IMR-90 (cell line): ENCODE data around the gene HHATL. TPM values are rescaled to one million over a fixed set of nuclear protein-coding genes. Genes with fewer than 3 reads are reported as not detected.

Experiments
- ATAC-seq: fragments of 200-7000 bp; cut with Tn5 transposase; 2 replicates; pipeline ENCODE4 v1.9.1; 2020; ENCODE audit warnings: low read depth, mild to moderate bottlenecking, moderate library complexity
- BruUV-seq: library from RNA; stranded (reverse); fragments of 400-500 nt; replicated peaks from 2 replicates; lab custom pipeline; 2021; lab: Mats Ljungman, UMichigan
- CTCF ChIA-PET: fragments of 300-600 bp; formaldehyde crosslinking; extraction: SDS; loops from one replicate; lab custom pipeline; 2021; ENCODE audit warnings: antibody characterized with exemption; lab: Yijun Ruan, JAX
- POLR2A ChIA-PET: fragments of 300-600 bp; sonication (Branson Sonifier 250); formaldehyde crosslinking; loops from one replicate; lab custom pipeline; 2022; ENCODE audit warnings: antibody characterized with exemption; ENCODE audit not compliant: unreplicated experiment; lab: Charles Lee
- DNase-seq: peaks from one replicate; pipeline ENCODE4 v3.0.0; 2013
- H2AFZ ChIP-seq: replicated peaks from 2 replicates; pipeline ENCODE3; 2013; ENCODE audit warnings: low read length, mild to moderate bottlenecking; ENCODE audit not compliant: poor library complexity
- H2AK5ac ChIP-seq: 2 replicates; pipeline ENCODE4 v1.6.1; 2013; ENCODE audit warnings: low read depth, low read length, inconsistent platforms
- H2AK9ac ChIP-seq: replicated peaks from 2 replicates; pipeline ENCODE3; 2013; ENCODE audit warnings: mild to moderate bottlenecking, low read depth, low read length, moderate library complexity; ENCODE audit not compliant: poor library complexity
- H2BK120ac ChIP-seq: 2 replicates; pipeline ENCODE4 v1.6.1; 2013; ENCODE audit warnings: low read depth, low read length, inconsistent platforms
- H2BK15ac ChIP-seq: 3 replicates; pipeline ENCODE4 v1.6.1; 2013; ENCODE audit warnings: low read depth, low read length, inconsistent platforms
- H2BK20ac ChIP-seq: 2 replicates; pipeline ENCODE4 v1.6.1; 2013; ENCODE audit warnings: low read depth, mild to moderate bottlenecking, inconsistent platforms, low read length, moderate library complexity
- H2BK5ac ChIP-seq: 2 replicates; pipeline ENCODE4 v1.6.1; 2013; ENCODE audit warnings: mild to moderate bottlenecking, low read depth, low read length, inconsistent platforms; ENCODE audit not compliant: poor library complexity, severe bottlenecking
- H3K14ac ChIP-seq: replicated peaks from 2 replicates; pipeline ENCODE4 v1.6.1; 2013; ENCODE audit warnings: low read depth, low read length, inconsistent platforms
- H3K18ac ChIP-seq: 2 replicates; pipeline ENCODE4 v1.6.1; 2013; ENCODE audit warnings: low read depth, low read length, control low read depth
- H3K23ac ChIP-seq: 2 replicates; pipeline ENCODE4 v1.6.1; 2013; ENCODE audit warnings: low read depth, low read length, inconsistent platforms
- H3K27ac ChIP-seq: 2 replicates; pipeline ENCODE4 v1.5.1; 2013; ENCODE audit warnings: mild to moderate bottlenecking, control low read depth, low read length; ENCODE audit not compliant: insufficient read depth
- H3K27me3 ChIP-seq: 2 replicates; pipeline ENCODE4 v1.6.1; 2013; ENCODE audit warnings: low read length; ENCODE audit not compliant: control insufficient read depth, insufficient read depth
- H3K36me3 ChIP-seq: 2 replicates; pipeline ENCODE4 v1.6.1; 2013; ENCODE audit warnings: low read length, mixed read lengths; ENCODE audit not compliant: control insufficient read depth, insufficient read depth
- H3K4ac ChIP-seq: 2 replicates; pipeline ENCODE4 v1.6.1; 2013; ENCODE audit warnings: low read depth, low read length, inconsistent platforms
- H3K4me1 ChIP-seq: 2 replicates; pipeline ENCODE4 v1.6.1; 2013; ENCODE audit warnings: low read length, mixed read lengths; ENCODE audit not compliant: control insufficient read depth, insufficient read depth
- H3K4me2 ChIP-seq: 2 replicates; pipeline ENCODE4 v1.6.1; 2013; ENCODE audit warnings: low read depth, mild to moderate bottlenecking, control low read depth, low read length, moderate library complexity
- H3K4me3 ChIP-seq: 2 replicates; pipeline ENCODE4 v1.5.1; 2013; ENCODE audit warnings: low read depth, mild to moderate bottlenecking, control low read depth, low read length, moderate library complexity; ENCODE audit not compliant: insufficient read depth
- H3K56ac ChIP-seq: 2 replicates; pipeline ENCODE4 v1.6.1; 2013; ENCODE audit warnings: low read length, inconsistent platforms; ENCODE audit not compliant: insufficient read depth; ENCODE audit errors: extremely low read depth
- H3K79me1 ChIP-seq, 2 experiments: 2 replicates each; pipeline ENCODE4 v1.6.1; 2013; ENCODE audit warnings: low read length in 2 of 2, inconsistent platforms in 1 of 2, low read depth in 1 of 2
- H3K9ac ChIP-seq: 2 replicates; pipeline ENCODE4 v1.6.1; 2013; ENCODE audit warnings: low read depth, low read length, control low read depth
- H3K9me1 ChIP-seq: 2 replicates; pipeline ENCODE4 v1.6.1; 2013; ENCODE audit warnings: low read length, inconsistent platforms; ENCODE audit not compliant: insufficient read depth
- H3K9me3 ChIP-seq: 2 replicates; pipeline ENCODE4 v1.6.1; 2013; ENCODE audit warnings: low read length; ENCODE audit not compliant: control insufficient read depth, insufficient read depth
- H4K20me1 ChIP-seq: 2 replicates; pipeline ENCODE4 v1.6.1; 2013; ENCODE audit warnings: low read length, inconsistent platforms; ENCODE audit not compliant: insufficient read depth
- H4K5ac ChIP-seq: 2 replicates; pipeline ENCODE4 v1.6.1; 2013; ENCODE audit warnings: mild to moderate bottlenecking, low read depth, low read length, control low read depth
- H4K8ac ChIP-seq, 2 experiments: 2 replicates each; pipeline ENCODE4 v1.6.1; 2013; ENCODE audit warnings: low read depth in 2 of 2, low read length in 2 of 2, control low read depth in 1 of 2, inconsistent platforms in 1 of 2
- H4K91ac ChIP-seq: 2 replicates; pipeline ENCODE4 v1.6.1; 2013; ENCODE audit warnings: low read depth, low read length, inconsistent platforms; ENCODE audit not compliant: insufficient read depth
- BHLHE40 ChIP-seq: fragments of 150-350 bp; IDR thresholded peaks from 2 replicates; pipeline ENCODE4 v1.6.1; 2016; ENCODE audit warnings: mild to moderate bottlenecking, low read depth, low read length
- CHD1 ChIP-seq: IDR thresholded peaks from 2 replicates; pipeline ENCODE4 v1.6.1; 2012; ENCODE audit warnings: low read depth, low read length, improper control_type of control experiment
- POLR2A ChIP-seq: IDR thresholded peaks from 2 replicates; pipeline ENCODE4 v1.6.1; 2012; ENCODE audit warnings: mild to moderate bottlenecking, low read depth, low read length
- RAD21 ChIP-seq: IDR thresholded peaks from 2 replicates; pipeline ENCODE4 v1.6.1; 2012; ENCODE audit warnings: low read length, improper control_type of control experiment
- RCOR1 ChIP-seq: IDR thresholded peaks from 2 replicates; pipeline ENCODE4 v1.6.1; 2012; ENCODE audit warnings: mild to moderate bottlenecking, low read length, improper control_type of control experiment; ENCODE audit not compliant: insufficient replicate concordance
- RFX5 ChIP-seq: IDR thresholded peaks from 2 replicates; pipeline ENCODE4 v1.8.0; 2012; ENCODE audit warnings: low read depth, mild to moderate bottlenecking, low read length, moderate library complexity
- SMC3 ChIP-seq: fragments of 150-350 bp; IDR thresholded peaks from 2 replicates; pipeline ENCODE4 v1.6.1; 2016; ENCODE audit warnings: low read depth, mild to moderate bottlenecking, antibody characterized with exemption, low read length, moderate library complexity
- WGBS, 2 experiments: methylation state at CpG; one replicate each; pipeline versions ENCODE4 v1.1.5 to v1.1.7; 2013; ENCODE audit warnings: missing lambda C conversion rate in 2 of 2; ENCODE audit not compliant: insufficient read length in 1 of 2; ENCODE audit errors: extremely low coverage in 2 of 2; 5-methylcytosine and 5-hydroxymethylcytosine counted together
- dilution Hi-C: fragments of 300-500 bp; cut with HindIII; formaldehyde crosslinking; loops from one replicate; pipeline ENCODE4 v1.14.3; 2018; ENCODE audit warnings: low sequenced_read_pairs; ENCODE audit not compliant: unreplicated experiment
- in situ Hi-C: fragments of 300-500 bp; cut with MboI; formaldehyde crosslinking; loops from 3 replicates; pipeline ENCODE4 v1.14.3; 2019; ENCODE audit warnings: low sequenced_read_pairs, inconsistent platforms, mixed read lengths
- intact Hi-C: fragments of 100-400 bp; cut with micrococcal nuclease; formaldehyde crosslinking; loops from 2 replicates; pipeline ENCODE4 v1.10.0; 2022
- polyA plus RNA-seq, 3 experiments: library from polyadenylated mRNA; depleted of rRNA; stranded (reverse); fragments of >200 nt; gene quantifications; 2 replicates each; pipeline ENCODE4 v1.2.3, GENCODE V29; 2012; ENCODE audit warnings: low replicate concordance in 1 of 3
- total RNA-seq: library from RNA; depleted of rRNA; stranded (reverse); fragments of >200 nt; gene quantifications from 2 replicates; pipeline ENCODE4 v1.2.3, GENCODE V29; 2012

Gene HHATL
- total and polyA plus RNA-seq, 2 of the 4 experiments (the other 2 are of a cell fraction) = not detected

DNA sequence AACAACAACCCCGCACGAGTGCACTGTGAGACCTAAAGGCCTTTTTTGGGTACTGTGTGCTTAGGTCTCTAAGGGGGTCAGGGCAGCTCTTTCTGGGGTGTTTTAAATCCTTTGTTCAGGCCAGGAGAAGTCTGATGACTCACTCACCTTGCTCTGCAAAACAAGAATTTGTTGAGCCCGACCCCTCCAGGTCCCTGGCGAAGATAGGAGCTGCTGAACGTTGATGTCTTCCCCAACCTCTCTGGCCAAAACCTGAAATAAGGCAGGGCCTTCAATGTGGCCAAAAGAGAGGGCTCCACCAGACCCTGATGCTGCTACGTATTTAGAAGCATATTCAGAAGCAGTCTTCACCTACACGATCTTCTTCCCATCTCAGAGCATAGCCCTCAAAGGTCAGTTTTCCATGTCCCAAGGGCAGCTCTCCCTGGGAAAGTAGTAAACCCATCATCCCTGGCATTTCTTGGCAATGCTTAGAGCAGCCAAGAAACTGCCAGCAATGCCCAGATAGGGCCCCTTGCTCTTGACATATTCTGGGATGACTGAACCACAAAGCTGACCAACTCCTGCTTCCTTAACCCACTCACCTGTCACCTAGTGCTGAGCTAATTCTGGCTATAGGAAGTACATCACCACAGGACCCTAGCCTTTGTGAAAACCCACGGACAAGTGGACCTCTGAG lies 43.3 kb upstream of the HHATL start (continued):
- TF ChIP-seq POLR2A (no peak), RAD21 (no peak)

GRCh38 chr3:42745291-42745745 lies 42.7 kb upstream of the HHATL start:
- in situ Hi-C loops = no loop called here
- CTCF ChIA-PET = interaction anchor here (1.2 to 1.5 kb wide), 3 partner anchors 17 to 94 kb away, joined by 3 to 5 read pairs (median 4); no protein-coding TSS in a partner anchor

More at GRCh38 chr3:42745291-42745745, 42.7 kb upstream of the HHATL start:
- Histone ChIP-seq H4K91ac (no peak overlapping the region), H3K4me3 (no peak overlapping the region), H2BK15ac (no peak overlapping the region), H3K36me3 (no peaks in the 10 kb centered on the region), H3K23ac (no peak overlapping the region), H2AFZ (no peak overlapping the region), H3K79me1 (no peaks in the 10 kb centered on the region), H4K8ac (no peak overlapping the region), H2AK5ac (no peak overlapping the region), H4K20me1 (peaks cover 9% of the 10 kb centered on the region), H3K27ac (no peak overlapping the region), H2BK5ac (no peak overlapping the region), H2BK120ac (no peak overlapping the region), H3K18ac (no peak overlapping the region), H3K4me2 (no peak overlapping the region), H3K9me1 (peaks cover 14% of the 10 kb centered on the region), H2BK20ac (no peak overlapping the region), H4K5ac (no peak overlapping the region), H3K9ac (no peak overlapping the region), H3K27me3 (peaks cover 8% of the 10 kb centered on the region; the same call in 1 of the 2 replicates), H3K9me3 (no peaks in the 10 kb centered on the region), H3K4me1 (peaks cover 12% of the 10 kb centered on the region), H3K4ac (no peak overlapping the region), H2AK9ac (no peak overlapping the region), H3K14ac (no peak overlapping the region), H3K56ac (no peak overlapping the region)
- TF ChIP-seq SMC3 (no peak), RCOR1 (no peak), BHLHE40 (no peak), RFX5 (no peak), CHD1 (no peak)
- intact Hi-C loops (loop anchor here (2.0 kb wide), 1 partner anchor 93 kb away; the partner anchor contains the start of gene ZBTB47), dilution Hi-C loops (no loop called here)
- DNase-seq (no peak), ATAC-seq (no peak)
- 80% methylated on average over 1 of the region's 3 CpGs; no CpG with 5 or more reads in 1 of the 2 experiments for WGBS, 2 experiments
- POLR2A ChIA-PET = no interaction called here
- BruUV-seq = no TSS peak
